Panc1 (cell line): ENCODE data around the gene TCHH. TPM values are rescaled to one million over a fixed set of nuclear protein-coding genes. Genes with fewer than 3 reads are reported as not detected.

Experiments
- ATAC-seq: fragments of 200-7000 bp; cut with Tn5 transposase; 2 replicates; pipeline ENCODE4 v1.9.1; 2020; ENCODE audit warnings: mild to moderate bottlenecking, moderate library complexity
- BruUV-seq: library from RNA; stranded (reverse); fragments of 400-500 nt; replicated peaks from 2 replicates; lab custom pipeline; 2021; lab: Mats Ljungman, UMichigan
- CTCF ChIA-PET: fragments of 300-600 bp; sonication (Branson Sonifier 250); formaldehyde crosslinking; loops from one replicate; lab custom pipeline; 2022; ENCODE audit warnings: antibody characterized with exemption; lab: Charles Lee
- POLR2A ChIA-PET: fragments of 300-600 bp; sonication (Branson Sonifier 250); formaldehyde crosslinking; loops from one replicate; lab custom pipeline; 2022; ENCODE audit warnings: antibody characterized with exemption; lab: Charles Lee
- DNase-seq: peaks from one replicate; pipeline ENCODE4 v3.0.0-alpha.2; 2010; ENCODE audit warnings: low read depth, low spot score
- H3K27ac ChIP-seq: 2 replicates; pipeline ENCODE4 v1.5.1; 2011; ENCODE audit warnings: mild to moderate bottlenecking, low read length, inconsistent platforms
- H3K27me3 ChIP-seq: fragments of 200-500 bp; sonication (Bioruptor generic); 2 replicates; pipeline ENCODE4 v1.6.0; 2014; ENCODE audit warnings: low read length, inconsistent platforms; ENCODE audit not compliant: control insufficient read depth, insufficient read depth
- H3K36me3 ChIP-seq: fragments of 200-500 bp; sonication (Bioruptor generic); 2 replicates; pipeline ENCODE4 v1.5.1; 2014; ENCODE audit warnings: inconsistent platforms, mild to moderate bottlenecking, low read length, moderate library complexity; ENCODE audit not compliant: control insufficient read depth, insufficient read depth
- H3K4me1 ChIP-seq: 2 replicates; pipeline ENCODE4 v1.5.1; 2011; ENCODE audit warnings: inconsistent platforms, mild to moderate bottlenecking, low read length, moderate library complexity; ENCODE audit not compliant: control insufficient read depth, insufficient read depth
- H3K4me3 ChIP-seq, 2 experiments: 2 replicates each; pipeline ENCODE4 v1.5.1; 2011 to 2012; ENCODE audit warnings: low read depth in 2 of 2, low read length in 2 of 2, mild to moderate bottlenecking in 2 of 2, inconsistent platforms in 1 of 2, moderate library complexity in 1 of 2
- H3K9me3 ChIP-seq: fragments of 200-500 bp; sonication (Bioruptor generic); 2 replicates; pipeline ENCODE4 v1.5.1; 2014; ENCODE audit warnings: low read depth, mild to moderate bottlenecking, inconsistent platforms, low read length, moderate library complexity; ENCODE audit not compliant: control insufficient read depth, insufficient read depth
- POLR2AphosphoS5 ChIP-seq: IDR thresholded peaks from 2 replicates; pipeline ENCODE4 v1.6.1; 2012; ENCODE audit warnings: mild to moderate bottlenecking, low read depth, low read length, moderate library complexity
- SIN3A ChIP-seq: IDR thresholded peaks from 2 replicates; pipeline ENCODE4 v1.6.1; 2012; ENCODE audit warnings: low read depth, mild to moderate bottlenecking, low read length, moderate library complexity, borderline replicate concordance; ENCODE audit not compliant: insufficient read depth
- TCF7L2 ChIP-seq: IDR thresholded peaks from 2 replicates; pipeline ENCODE4 v1.6.1; 2011; ENCODE audit warnings: mild to moderate bottlenecking, low read depth, low read length, inconsistent platforms
- in situ Hi-C: cut with HindIII; loops from 2 replicates; pipeline ENCODE4 v1.10.0; 2016; ENCODE audit warnings: low sequenced_read_pairs, low pct_unique_long_range_greater_than_20kb
- intact Hi-C: fragments of 100-400 bp; cut with micrococcal nuclease; formaldehyde crosslinking; loops from one replicate; pipeline ENCODE4 v1.10.0; 2022; ENCODE audit not compliant: unreplicated experiment
- total RNA-seq: library from RNA; stranded (reverse); gene quantifications from one replicate; pipeline ENCODE4 v1.2.1, GENCODE V29; 2021; ENCODE audit not compliant: unreplicated experiment
- TF ChIP-seq, protein P1 (sequence below), 2 experiments: IDR thresholded peaks; 2 replicates each; pipeline ENCODE4 v1.6.1; 2011 to 2012; ENCODE audit warnings: low read depth in 2 of 2, control low read depth in 1 of 2, low read length in 1 of 2, mild to moderate bottlenecking in 1 of 2, moderate library complexity in 1 of 2; ENCODE audit not compliant: insufficient read depth in 1 of 2
- TF ChIP-seq, protein P2 (sequence below): fragments of 450-650 bp; IDR thresholded peaks from 2 replicates; pipeline ENCODE4 v1.5.1; 2017; ENCODE audit warnings: mild to moderate bottlenecking

TCHH gene
- total RNA-seq, 1 experiment from 2014 or later, result 0.28 TPM

DNA sequence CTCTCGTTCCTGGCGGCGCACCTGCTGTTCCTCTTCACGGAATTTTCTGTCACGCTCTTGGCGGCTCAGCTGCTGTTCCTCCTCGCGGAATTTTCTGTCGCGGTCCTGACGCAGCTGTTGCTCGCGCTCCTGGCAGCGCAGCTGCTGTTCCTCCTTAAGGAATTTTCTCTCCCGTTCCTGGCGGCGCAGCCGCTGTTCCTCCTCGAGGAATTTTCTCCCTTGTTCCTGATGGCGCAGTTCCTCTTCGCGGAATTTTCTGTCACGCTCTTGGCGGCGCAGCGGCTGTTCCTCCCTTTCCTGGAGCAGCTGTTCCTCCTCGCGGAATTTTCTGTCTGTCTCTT lies 6.4 kb downstream of the TCHH start:
- Histone ChIP-seq H3K4me1 (peaks cover 5% of the 10 kb centered on the region; the same call in 1 of the 2 replicates), H3K27me3 (peaks cover 28% of the 10 kb centered on the region), H3K36me3 (no peaks in the 10 kb centered on the region), H3K4me3 (no peak overlapping the region; a peak in 1 of 4 replicates), H3K27ac (no peak overlapping the region), H3K9me3 (no peaks in the 10 kb centered on the region)
- ATAC-seq, result no peak
- no peak for TF ChIP-seq SIN3A
- TF ChIP-seq, protein P1, sequence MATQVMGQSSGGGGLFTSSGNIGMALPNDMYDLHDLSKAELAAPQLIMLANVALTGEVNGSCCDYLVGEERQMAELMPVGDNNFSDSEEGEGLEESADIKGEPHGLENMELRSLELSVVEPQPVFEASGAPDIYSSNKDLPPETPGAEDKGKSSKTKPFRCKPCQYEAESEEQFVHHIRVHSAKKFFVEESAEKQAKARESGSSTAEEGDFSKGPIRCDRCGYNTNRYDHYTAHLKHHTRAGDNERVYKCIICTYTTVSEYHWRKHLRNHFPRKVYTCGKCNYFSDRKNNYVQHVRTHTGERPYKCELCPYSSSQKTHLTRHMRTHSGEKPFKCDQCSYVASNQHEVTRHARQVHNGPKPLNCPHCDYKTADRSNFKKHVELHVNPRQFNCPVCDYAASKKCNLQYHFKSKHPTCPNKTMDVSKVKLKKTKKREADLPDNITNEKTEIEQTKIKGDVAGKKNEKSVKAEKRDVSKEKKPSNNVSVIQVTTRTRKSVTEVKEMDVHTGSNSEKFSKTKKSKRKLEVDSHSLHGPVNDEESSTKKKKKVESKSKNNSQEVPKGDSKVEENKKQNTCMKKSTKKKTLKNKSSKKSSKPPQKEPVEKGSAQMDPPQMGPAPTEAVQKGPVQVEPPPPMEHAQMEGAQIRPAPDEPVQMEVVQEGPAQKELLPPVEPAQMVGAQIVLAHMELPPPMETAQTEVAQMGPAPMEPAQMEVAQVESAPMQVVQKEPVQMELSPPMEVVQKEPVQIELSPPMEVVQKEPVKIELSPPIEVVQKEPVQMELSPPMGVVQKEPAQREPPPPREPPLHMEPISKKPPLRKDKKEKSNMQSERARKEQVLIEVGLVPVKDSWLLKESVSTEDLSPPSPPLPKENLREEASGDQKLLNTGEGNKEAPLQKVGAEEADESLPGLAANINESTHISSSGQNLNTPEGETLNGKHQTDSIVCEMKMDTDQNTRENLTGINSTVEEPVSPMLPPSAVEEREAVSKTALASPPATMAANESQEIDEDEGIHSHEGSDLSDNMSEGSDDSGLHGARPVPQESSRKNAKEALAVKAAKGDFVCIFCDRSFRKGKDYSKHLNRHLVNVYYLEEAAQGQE (IDR thresholded peaks at IDR 0.05; ENCODE audit: insufficient read depth in 1 of 2, low read depth in 2 of 2, low read length in 1 of 2), result no peak
- no peak for TF ChIP-seq POLR2AphosphoS5
- TF ChIP-seq, protein P2, sequence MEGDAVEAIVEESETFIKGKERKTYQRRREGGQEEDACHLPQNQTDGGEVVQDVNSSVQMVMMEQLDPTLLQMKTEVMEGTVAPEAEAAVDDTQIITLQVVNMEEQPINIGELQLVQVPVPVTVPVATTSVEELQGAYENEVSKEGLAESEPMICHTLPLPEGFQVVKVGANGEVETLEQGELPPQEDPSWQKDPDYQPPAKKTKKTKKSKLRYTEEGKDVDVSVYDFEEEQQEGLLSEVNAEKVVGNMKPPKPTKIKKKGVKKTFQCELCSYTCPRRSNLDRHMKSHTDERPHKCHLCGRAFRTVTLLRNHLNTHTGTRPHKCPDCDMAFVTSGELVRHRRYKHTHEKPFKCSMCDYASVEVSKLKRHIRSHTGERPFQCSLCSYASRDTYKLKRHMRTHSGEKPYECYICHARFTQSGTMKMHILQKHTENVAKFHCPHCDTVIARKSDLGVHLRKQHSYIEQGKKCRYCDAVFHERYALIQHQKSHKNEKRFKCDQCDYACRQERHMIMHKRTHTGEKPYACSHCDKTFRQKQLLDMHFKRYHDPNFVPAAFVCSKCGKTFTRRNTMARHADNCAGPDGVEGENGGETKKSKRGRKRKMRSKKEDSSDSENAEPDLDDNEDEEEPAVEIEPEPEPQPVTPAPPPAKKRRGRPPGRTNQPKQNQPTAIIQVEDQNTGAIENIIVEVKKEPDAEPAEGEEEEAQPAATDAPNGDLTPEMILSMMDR, result no peak
- no peak for TF ChIP-seq TCF7L2
- POLR2A ChIA-PET, result no interaction called here
- no TSS peak for BruUV-seq
- in situ Hi-C loops, result no loop called here
- intact Hi-C loops, result no loop called here
- no peak for DNase-seq
- CTCF ChIA-PET, result no interaction called here

- DNase-seq (no peak), ATAC-seq (no peak)
- no peak for TF ChIP-seq POLR2AphosphoS5
- Histone ChIP-seq H3K9me3 (no peaks in the 10 kb centered on the region), H3K36me3 (no peaks in the 10 kb centered on the region), H3K4me3 (no peak overlapping the region), H3K4me1 (peaks cover 5% of the 10 kb centered on the region; the same call in 1 of the 2 replicates), H3K27ac (no peak overlapping the region), H3K27me3 (peaks cover 22% of the 10 kb centered on the region)
- ChIA-PET CTCF (no interaction called here), POLR2A (no interaction called here)
- BruUV-seq, result no TSS peak
- intact Hi-C loops, result no loop called here
- in situ Hi-C loops, result no loop called here
These were observed 7.0 kb downstream of the TCHH start for GRCh38 chr1:152107984-152108881.
